ENCODE measurements around the gene RPN2. TPM values are rescaled to one million over a fixed set of nuclear protein-coding genes. Genes with fewer than 3 reads are reported as not detected.

The RPN2 gene
- total RNA-seq, 1 experiment from 2014 or later, result 222 TPM

- H3K4me3 ChIP-seq (ENCODE audit: low read depth, low read length, poor library complexity, severe bottlenecking), result no peak overlapping the region
- H3K27me3 ChIP-seq (replicated peaks; ENCODE audit: insufficient read depth, low read depth, low read length, poor library complexity), result peaks cover 14% of the 10 kb centered on the region
- TF ChIP-seq EZH2 (IDR thresholded peaks at IDR 0.05; ENCODE audit: borderline replicate concordance, low read depth, low read length, poor library complexity, severe bottlenecking) (no peak), CTCF (conservative IDR thresholded peaks at IDR 0.05; ENCODE audit: low read depth, low read length) (no peak)
Observed at GRCh38 chr20:37259865-37260264, 80.7 kb downstream of the RPN2 start.

GRCh38 chr20:37260923-37261322 lies 81.8 kb downstream of the RPN2 start:
- no TSS peak for BruUV-seq (replicated peaks)
- TF ChIP-seq EZH2 (IDR thresholded peaks at IDR 0.05; ENCODE audit: borderline replicate concordance, low read depth, low read length, poor library complexity, severe bottlenecking), result no peak
- no peak for TF ChIP-seq CTCF (conservative IDR thresholded peaks at IDR 0.05; ENCODE audit: low read depth, low read length)
- no peaks in the 10 kb centered on the region for H3K9me3 ChIP-seq (ENCODE audit: low read depth, low read length, poor library complexity, severe bottlenecking)
- ChIA-PET CTCF (no interaction called here), POLR2A (ENCODE audit: low non-redundant PET) (no interaction called here)
- no peaks in the 10 kb centered on the region for H3K4me1 ChIP-seq (ENCODE audit: insufficient read depth, low read length, poor library complexity, severe bottlenecking)
- H3K36me3 ChIP-seq (ENCODE audit: insufficient read depth, low read length, poor library complexity, severe bottlenecking), result no peaks in the 10 kb centered on the region
- H3K4me3 ChIP-seq (ENCODE audit: low read depth, low read length, poor library complexity, severe bottlenecking), result no peak overlapping the region
- no peak overlapping the region for H3K27ac ChIP-seq (ENCODE audit: low read depth, low read length, poor library complexity, severe bottlenecking)
- intact Hi-C loops (cut with micrococcal nuclease; ENCODE audit: unreplicated experiment), result no loop called here
- DNase-seq (ENCODE audit: low spot score), result no peak
- peaks cover 14% of the 10 kb centered on the region for H3K27me3 ChIP-seq (replicated peaks; ENCODE audit: insufficient read depth, low read depth, low read length, poor library complexity)

More at GRCh38 chr20:37259865-37260264, 80.7 kb downstream of the RPN2 start:
- intact Hi-C loops (cut with micrococcal nuclease; ENCODE audit: unreplicated experiment), result no loop called here
- Histone ChIP-seq H3K36me3 (ENCODE audit: insufficient read depth, low read length, poor library complexity, severe bottlenecking) (no peaks in the 10 kb centered on the region), H3K4me1 (ENCODE audit: insufficient read depth, low read length, poor library complexity, severe bottlenecking) (no peaks in the 10 kb centered on the region), H3K27ac (ENCODE audit: low read depth, low read length, poor library complexity, severe bottlenecking) (no peak overlapping the region), H3K9me3 (ENCODE audit: low read depth, low read length, poor library complexity, severe bottlenecking) (no peaks in the 10 kb centered on the region)
- no peak for DNase-seq (ENCODE audit: low spot score)
- no TSS peak for BruUV-seq (replicated peaks)
- CTCF ChIA-PET, result interaction anchor here (0.7 kb wide), 1 partner anchor 268 kb away, joined by 3 read pairs; no protein-coding TSS in a partner anchor
- POLR2A ChIA-PET (ENCODE audit: low non-redundant PET), result no interaction called here

- POLR2A ChIA-PET (ENCODE audit: low non-redundant PET), result no interaction called here
- BruUV-seq (replicated peaks), result no TSS peak
- H3K9me3 ChIP-seq (ENCODE audit: low read depth, low read length, poor library complexity, severe bottlenecking), result no peaks in the 10 kb centered on the region
- no peak within 1 kb of the TSS for H3K27ac ChIP-seq (ENCODE audit: low read depth, low read length, poor library complexity, severe bottlenecking)
- TF ChIP-seq CTCF (conservative IDR thresholded peaks at IDR 0.05; ENCODE audit: low read depth, low read length), result no peak
- TF ChIP-seq EZH2 (IDR thresholded peaks at IDR 0.05; ENCODE audit: borderline replicate concordance, low read depth, low read length, poor library complexity, severe bottlenecking), result no peak
- CTCF ChIA-PET, result no interaction called here
- H3K36me3 ChIP-seq (ENCODE audit: insufficient read depth, low read length, poor library complexity, severe bottlenecking), result no peaks in the 10 kb centered on the region
- peaks cover 14% of the 10 kb centered on the region for H3K27me3 ChIP-seq (replicated peaks; ENCODE audit: insufficient read depth, low read depth, low read length, poor library complexity)
- H3K4me3 ChIP-seq (ENCODE audit: low read depth, low read length, poor library complexity, severe bottlenecking), result no peak within 1 kb of the TSS
- no peak for DNase-seq (ENCODE audit: low spot score)
- intact Hi-C loops (cut with micrococcal nuclease; ENCODE audit: unreplicated experiment), result no loop called here
- no peaks in the 10 kb centered on the region for H3K4me1 ChIP-seq (ENCODE audit: insufficient read depth, low read length, poor library complexity, severe bottlenecking)
Observed at GRCh38 chr20:37261714-37262113, 82.6 kb downstream of the RPN2 start, which contains the start of gene GHRH. GHRH (minus strand) TSS chr20:37261814; CDS start chr20:37256889, 4,925 bp downstream.
